ENCODE data around the gene DIMT1. TPM values are rescaled to one million over a fixed set of nuclear protein-coding genes. Genes with fewer than 3 reads are reported as not detected.

DIMT1 gene
- polyA plus RNA-seq (ENCODE audit: insufficient read length in 10 of 10) = 10 to 100 TPM; 20.0 to 31.7 (median 26.0) TPM
- long read RNA-seq, donor 1, transcript DIMT1-201 (12 exons, 2,859 nt) = major isoform, 6 of 7 reads
- long read RNA-seq, donor 1, partial matches to known transcripts = 0 of 7 reads
- long read RNA-seq, donor 1, other reads (novel, unspliced or antisense) = 0 of 7 reads
- long read RNA-seq, donor 2, transcript DIMT1-201 (12 exons, 2,859 nt) = major isoform, 9 of 10 reads
- long read RNA-seq, donor 2, partial matches to known transcripts = 0 of 10 reads
- long read RNA-seq, donor 2, other reads (novel, unspliced or antisense) = 0 of 10 reads
- long read RNA-seq, donor 3 = 0 reads
- long read RNA-seq, donor 4, partial matches to known transcripts = 0 of 2 reads
- long read RNA-seq, donor 4, other reads (novel, unspliced or antisense) = 0 of 2 reads
- long read RNA-seq, donor 5, partial matches to known transcripts = 0 of 3 reads
- long read RNA-seq, donor 5, other reads (novel, unspliced or antisense) = 0 of 3 reads
- long read RNA-seq, donor 6, transcript DIMT1-201 (12 exons, 2,859 nt) = major isoform, 6 of 6 reads
- long read RNA-seq, donor 6, partial matches to known transcripts = 0 of 6 reads
- long read RNA-seq, donor 6, other reads (novel, unspliced or antisense) = 0 of 6 reads
- long read RNA-seq, donor 7, partial matches to known transcripts = 0 of 4 reads
- long read RNA-seq, donor 7, other reads (novel, unspliced or antisense) = 0 of 4 reads
- long read RNA-seq, donor 8, partial matches to known transcripts = 0 of 3 reads
- long read RNA-seq, donor 8, other reads (novel, unspliced or antisense) = 0 of 3 reads
- long read RNA-seq, donor 9, partial matches to known transcripts = 0 of 1 reads
- long read RNA-seq, donor 9, other reads (novel, unspliced or antisense) = 0 of 1 reads

DNA sequence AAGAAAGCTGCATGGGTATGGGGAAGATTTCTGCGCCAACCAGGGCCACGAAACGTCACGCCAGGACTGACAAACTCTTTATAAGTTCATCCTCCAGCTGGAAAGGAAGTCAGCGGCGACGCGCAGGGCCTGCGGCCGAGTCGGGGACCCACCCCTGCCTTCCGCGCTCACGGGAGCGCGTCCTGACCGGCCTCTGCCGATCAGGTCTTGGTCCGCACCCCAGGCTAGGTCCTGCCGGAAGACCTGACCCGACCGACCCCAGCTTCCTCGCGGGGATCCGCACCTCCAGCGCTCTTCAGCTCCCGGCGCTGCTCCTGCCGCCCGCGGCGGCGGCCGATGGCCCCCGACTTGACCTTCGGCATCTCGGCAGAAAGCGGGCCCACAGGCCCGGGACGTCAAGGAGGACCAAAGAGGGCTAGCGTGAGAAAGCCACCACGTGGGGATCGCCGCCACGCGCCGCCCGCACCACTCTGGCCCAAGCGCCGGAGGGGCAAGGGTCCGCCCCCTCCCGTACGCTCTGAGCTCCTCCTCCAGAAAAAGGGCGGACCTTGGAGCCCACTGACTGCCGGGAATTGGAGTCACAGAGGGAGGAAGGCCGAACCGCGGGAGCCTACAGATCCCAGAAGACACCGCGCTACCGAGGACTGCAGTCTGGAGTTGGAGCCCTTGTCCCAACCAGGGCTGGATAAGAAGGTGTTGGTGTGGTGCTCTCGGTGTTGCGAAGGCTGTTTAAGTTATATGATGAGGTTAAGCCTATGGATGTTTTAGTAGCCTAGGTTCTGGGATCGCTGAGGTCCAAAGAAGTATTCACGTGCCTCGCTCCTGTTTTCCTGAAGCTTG, at the start of gene DIMT1:
TSS of gene DIMT1 (minus strand) at position 495 of the 840 bp plus-strand sequence. CDS start at position 362, 133 bp downstream.
- DNase-seq = peak; percentile 97 to 98 (median 98)

DNA sequence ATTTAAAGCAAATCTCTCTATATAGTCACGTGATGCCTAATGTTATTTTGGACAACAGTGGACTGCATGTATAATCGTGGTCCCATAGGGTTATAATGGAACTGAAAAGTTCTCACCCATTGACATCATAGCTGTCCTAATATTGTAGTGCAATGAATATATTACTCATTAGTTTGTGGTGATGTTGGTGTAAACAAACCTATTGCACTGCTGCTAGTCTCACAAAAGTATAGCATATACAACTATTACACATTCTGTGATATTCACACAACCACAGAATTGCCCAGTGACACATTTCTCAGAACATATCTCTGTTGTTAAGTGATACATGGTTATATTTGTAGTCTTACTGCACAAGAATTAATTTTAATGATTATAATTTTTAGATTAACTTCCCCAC, 46.6 kb upstream of the DIMT1 start:
- DNase-seq = no peak

DNA sequence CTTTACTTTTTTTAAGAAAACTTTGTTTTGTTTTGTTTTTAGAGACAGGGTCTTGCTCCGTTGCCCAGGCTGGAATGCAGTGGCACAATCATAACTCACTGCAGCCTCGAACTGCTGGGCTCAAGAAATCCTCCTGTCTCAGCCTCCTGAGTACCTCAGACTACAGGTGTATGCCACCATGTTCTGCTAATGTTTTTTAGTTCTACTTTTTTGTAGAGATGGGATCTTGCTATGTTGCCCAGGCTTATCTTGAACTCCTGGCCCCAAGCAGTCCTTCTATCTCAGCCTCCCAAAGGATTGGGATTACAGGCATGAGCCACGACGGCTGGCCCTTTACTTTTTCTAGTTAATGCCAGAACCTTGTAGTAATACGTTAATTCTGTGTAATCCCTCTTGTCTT, 44.8 kb upstream of the DIMT1 start:
- no peak for DNase-seq

DNA sequence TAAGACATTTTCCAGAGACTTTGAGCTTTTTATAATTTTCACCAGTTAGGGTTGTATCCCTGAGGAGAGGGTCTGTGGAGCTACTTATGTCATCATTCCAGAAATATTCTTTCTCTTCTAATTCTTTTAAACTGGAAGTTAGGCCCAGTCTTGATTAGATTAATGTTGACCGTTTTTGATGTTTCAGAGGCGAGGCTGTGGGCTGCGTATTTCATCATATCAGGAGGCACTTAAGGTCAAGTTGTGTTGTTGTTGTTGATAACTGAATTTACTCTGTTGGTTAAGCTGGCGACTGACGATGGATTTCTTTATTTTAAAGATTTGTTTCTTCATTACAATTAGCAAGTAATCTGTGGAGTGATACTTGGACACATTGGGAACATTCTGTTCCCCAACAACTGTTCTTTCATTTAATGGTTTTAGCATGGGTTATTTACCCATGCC, 28.9 kb upstream of the DIMT1 start:
- no peak for DNase-seq

DNA sequence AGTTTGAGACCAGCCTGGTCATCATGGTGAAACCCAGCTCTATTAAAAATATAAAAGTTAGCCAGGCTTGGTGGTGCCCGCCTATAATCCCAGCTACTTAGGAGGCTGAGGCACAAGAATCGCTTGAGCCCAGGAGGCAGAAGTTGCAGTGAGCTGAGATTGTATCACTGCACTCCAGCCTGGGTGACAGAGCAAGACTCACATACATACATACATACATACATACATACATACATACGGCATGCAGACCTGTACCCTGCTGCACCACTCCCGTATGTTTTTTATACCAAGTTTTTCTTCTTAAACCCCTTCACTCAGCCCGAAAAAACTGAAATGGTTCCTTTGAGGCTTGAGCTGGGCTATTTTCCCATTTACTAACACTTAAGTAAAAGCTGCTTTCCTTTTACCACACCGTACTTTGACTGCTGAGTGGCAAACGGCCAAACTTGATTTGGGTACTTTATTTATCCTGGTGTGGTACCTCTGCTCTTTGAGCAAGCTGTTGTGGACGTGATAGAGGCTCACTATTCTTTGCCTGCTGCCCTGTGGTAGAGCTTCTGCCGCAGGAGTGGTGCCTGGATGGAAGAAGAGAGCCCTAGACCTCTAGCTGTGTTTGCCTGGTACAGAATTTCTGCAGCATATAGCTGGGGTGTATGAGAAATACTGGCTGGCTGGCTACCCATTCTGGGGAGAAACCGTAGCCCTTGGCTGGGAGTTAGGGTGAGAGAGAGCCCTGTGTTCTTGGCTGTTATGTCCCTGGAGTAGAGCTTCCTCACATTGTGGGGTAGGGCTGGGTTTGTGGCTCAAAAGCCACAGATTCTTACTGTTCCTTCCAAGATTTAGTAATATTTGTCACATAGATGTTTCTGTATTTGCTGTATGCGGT, 28.3 kb upstream of the DIMT1 start:
- peak in 1 of 3 donors; percentile 16 for DNase-seq

DNA sequence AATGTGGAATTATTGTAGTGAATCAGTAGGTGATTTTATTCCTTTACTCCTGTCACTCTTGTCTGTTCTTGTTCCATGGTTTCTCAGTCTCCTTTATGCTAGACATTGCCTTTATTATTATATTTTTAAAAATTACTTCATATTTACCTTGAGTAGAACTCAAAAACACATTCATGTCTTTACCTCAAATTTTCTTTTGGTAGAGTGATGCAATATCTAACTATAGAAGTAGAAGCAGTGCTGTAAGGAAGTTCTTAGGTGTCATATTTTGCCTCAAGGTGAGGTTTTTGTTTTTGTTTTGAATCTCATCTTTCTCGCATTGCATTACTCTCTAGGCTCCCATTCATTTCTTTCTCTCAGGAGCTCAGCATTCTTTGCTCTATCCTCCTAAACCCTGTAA, 21.1 kb upstream of the DIMT1 start:
- no peak for DNase-seq

DNA sequence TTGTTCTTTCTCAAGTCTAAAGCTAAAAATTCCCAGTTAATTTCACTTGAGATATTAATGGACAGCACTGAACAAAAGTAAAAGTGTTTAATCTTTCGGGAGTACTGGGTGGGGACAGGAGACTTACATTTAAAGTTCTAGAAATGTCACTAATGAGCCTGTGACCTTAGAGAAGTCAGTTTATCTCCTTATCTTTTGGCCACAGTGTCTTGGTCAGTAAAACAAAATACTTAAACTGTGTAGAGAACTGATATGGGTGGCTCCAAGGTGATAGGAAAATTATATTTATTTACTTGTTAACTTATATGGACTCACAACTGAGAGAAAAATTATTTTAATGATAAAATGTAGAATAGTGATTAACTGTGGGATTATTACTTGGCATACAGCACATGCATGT, 17.7 kb upstream of the DIMT1 start:
- DNase-seq = no peak

DNA sequence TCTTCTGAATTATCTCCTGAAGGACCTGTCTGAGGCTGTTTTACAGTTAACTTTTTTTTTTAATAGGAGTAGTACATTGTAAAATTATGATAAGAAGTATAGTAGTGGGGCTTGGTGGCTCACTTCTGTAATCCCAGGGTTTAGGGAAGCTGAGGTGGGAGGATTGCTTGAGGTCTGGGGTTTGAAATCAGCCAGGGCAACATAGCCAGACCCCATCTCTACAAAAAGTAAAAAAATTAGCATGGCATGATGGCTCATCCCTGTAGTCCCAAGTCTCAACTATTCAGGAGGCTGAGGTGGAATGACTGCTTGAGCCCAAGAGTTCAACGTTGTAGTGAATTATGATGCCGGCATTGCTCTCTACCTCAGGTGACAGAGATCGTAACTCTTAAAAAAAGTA, 15.9 kb upstream of the DIMT1 start:
- DNase-seq = no peak

DNA sequence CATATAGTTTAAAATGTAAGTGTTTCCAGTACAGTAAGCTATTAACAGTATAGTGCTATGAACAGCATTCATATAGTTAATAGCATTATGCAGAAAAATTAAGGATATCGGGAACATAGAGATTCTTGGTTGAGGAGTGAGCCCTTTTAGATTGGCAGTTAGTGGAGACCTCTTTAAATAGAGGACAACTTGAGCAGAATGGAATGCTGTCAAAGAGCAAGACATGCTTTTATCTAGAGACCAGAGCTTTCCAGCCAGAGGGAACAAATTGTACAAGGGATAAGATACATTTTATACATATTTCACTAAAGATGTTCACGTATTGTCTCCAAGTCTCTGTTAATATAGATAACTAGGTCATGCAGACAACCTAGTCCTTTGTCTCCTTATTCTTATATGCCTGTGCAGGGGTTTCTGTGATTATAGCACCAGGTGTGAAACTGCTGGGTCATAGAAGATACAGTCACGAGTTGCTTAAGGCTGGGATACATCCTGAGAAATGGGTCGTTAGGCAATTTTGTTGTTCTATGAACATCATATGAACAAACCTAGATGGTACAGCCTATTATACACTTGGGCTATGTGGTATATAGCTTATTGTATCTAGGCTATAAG, 14.9 kb upstream of the DIMT1 start:
- DNase-seq = no peak

DNA sequence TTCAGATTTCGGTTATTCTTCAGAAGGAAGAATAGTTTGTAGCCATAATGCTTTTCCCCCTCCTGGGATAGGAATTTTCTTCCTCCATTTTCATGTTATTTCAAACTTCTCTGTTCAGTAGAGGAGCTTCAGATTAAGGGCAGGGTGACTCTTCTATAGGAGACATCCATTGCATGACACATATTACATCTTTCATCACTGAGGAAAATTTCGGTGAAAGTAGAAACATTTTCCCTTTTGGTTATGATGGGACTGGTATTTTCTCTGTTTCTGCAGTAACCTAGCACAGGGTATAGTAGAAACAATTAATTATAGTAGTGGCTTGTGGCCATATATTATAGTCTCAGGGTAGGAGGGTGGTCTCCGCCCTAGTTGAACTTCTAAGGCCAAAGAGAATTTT, 10.0 kb upstream of the DIMT1 start:
- DNase-seq = no peak

DNA sequence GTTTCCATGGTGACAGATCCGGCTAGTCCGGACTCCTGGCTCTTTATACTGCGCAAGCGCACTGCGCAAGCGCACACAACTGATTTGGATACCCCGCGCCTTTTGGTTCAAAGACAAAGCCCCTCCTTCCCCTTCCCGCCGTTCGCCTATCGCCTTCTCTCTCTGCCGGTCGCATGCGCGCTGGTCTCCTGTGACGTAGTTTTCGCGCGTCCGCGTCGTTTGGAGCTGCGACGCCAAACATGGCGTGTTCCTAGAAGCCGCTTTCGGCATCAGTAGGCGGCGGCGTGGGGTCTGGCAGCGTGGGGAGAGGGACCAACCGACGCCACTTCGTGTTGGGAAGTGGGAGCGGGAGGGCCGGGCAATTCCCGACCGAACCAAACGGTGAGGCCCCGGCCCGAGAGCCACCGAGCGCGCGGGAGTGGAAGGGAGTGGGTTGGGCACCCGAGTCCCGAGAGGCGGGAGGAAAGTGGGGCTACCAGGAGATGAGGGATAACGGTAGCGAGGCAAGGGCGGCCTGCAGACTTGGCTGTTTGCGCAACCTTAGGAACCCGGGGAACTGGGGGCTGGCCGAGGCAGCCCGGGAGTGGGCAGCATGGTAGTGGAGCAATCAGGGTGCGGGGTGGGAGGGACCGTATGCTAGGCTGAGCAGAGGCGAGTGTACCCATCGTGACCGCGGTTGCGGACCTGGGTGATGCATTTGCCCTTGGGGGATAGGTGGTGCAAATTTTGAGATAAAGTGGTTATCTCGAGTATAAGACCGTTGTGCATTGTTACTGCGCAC, 9.0 kb upstream of the DIMT1 start, which contains the start of gene IPO11:
TSS of gene IPO11 (plus strand) at position 215 of the 781 bp plus-strand sequence. CDS start 24,517 bp downstream, outside the sequence.
- DNase-seq = peak; percentile 99 to 100 (median 100)

DNA sequence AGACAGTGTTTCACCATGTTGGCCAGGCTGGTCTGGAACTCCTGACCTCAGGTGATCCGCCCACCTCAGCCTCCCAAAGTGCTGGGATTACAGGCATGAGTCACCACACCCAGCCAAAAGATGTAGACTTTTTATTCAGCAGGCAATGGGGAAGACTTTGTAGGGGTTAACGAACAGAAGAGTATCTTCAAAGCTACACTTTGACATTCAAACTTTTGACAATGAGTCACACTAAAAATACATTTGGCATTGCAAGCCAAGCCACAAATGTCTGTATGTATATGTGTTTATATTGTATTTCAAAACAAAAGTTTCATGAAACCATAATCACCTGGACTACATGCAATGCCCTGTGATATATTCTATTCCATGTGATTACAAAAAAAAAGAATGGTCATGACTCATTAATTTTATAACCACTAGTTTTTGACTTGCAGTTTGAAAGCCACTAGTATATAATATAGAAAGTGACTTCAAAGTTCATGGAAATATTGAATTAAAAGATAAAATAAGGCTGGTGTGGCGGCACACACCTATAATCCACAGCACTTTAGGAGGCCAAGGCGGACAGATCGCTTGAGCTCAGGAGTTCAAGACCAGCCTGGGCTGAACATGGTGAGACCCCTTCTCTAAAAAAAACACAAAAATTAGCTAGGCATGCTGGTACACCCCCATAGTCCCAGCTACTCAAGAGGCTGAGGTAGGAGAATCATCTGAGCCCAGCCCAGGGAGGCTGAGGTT, 8.3 kb downstream of the DIMT1 start:
- no peak for DNase-seq

DNA sequence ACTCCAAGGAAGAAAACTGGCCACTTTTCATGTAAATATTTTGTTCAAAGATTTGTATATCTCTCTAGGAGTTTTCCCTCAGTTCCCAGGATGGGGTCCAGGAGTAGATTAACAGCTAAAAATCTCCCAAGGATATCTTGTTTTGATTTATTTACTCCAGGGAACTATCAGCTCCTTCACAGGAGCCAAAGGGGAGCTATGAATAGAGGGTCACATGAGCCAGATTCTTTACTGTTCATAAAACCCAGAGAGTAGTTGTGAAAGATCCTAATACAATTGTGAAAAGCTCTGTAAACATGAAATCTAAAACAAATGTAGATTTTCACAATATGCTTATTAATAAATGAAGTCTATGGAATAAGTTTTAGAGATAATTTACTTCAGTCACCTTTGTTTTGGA, 16.9 kb downstream of the DIMT1 start:
- DNase-seq = no peak

DNA sequence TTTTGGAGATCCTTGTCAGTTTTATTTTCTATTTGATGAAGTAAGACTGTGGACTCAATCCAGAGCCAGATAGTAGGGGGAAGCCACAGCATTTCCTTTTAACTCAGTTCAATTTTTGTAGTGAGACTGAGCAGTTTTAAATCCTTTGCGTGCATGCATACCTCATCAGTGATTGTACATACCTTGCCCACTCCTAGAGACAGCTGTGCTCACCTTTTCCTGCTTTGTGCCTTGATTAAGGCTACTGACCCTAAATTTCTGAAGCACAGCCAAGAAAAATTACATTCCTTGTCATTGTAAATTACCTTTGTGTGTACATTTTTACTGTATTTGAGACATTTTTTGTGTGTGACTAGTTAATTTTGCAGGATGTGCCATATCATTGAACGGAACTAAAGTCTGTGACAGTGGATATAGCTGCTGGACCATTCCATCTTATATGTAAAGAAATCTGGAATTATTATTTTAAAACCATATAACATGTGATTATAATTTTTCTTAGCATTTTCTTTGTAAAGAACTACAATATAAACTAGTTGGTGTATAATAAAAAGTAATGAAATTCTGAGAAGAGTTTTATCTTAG, 17.8 kb downstream of the DIMT1 start:
- no peak for DNase-seq

DNA sequence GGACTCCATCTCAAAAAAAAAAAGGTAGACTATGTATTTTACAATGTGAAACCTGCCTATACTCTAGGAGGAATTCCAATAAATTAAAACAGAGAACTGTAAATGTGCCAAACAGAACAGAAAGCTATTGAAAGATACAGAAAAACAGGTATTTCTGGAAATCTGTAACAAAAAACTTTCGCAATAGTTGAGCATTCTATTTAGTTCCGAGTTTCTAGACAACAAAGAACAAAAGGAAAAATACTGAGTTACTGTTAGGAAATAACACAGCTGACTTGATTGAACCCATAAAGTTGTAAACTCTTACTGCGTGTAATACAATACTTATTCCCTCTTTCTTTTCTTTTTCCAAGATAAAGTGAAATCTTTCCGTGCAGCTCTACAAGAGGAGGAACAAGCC, 18.6 kb downstream of the DIMT1 start:
- no peak for DNase-seq

DNA sequence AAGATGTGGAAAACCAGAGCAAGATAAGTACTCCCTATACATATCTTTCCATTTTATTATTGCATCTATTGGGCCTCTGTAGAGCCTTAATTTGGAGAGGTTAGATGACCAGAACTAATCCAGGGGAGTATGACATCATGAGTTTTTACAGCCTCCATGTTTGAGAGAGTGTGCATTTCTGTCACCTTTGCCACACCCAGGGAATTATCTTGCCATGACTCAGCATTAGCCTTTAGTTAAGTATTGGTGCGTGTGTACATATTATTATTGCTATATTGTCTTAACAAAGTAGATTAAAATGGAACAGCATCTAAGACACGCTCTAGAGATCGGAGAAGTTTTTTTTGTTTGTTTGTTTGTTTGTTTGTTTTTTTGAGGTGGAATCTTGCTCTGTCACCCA, 27.6 kb downstream of the DIMT1 start:
- no peak for DNase-seq

DNA sequence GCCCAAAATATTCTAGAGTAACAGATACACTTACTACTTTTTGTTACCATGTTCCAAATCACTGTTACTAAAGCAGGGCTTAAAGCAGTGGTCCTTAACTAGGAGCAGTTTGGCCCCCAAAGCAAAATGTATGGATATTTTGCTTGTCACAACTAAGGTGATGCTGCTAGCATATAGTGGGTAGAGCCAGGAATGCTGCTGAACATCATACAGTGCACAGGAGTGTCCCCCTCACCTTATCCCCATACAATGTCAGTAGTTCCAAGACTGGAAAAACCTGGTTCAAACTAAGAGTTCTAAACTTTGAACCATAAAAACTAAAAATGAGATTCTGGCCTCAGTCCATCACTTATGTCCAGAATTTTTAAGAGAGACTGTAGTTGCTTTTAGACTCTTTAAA, 28.1 kb downstream of the DIMT1 start:
- DNase-seq = no peak

DNA sequence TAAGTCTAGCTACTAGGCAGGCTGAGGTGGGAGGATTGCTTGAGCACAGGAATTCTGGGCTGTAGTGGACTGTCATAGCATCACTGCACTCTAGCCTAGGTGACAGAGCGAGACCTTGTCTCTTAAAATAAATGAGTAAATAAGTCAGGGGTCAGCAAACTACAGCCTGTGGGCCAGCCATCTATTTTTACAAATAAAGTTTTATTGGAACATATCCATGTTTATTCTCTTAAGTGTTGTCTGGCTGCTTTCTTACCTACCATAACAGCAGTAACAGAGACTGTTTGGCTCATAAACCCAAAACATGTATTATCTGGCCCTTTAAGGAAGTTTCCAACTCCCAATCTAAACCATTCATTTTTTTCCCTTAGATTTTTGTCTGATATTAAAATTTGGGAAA, 29.6 kb downstream of the DIMT1 start:
- DNase-seq = no peak
